Measurements from ENCODE around the gene ZNF560. TPM values are rescaled to one million over a fixed set of nuclear protein-coding genes. Genes with fewer than 3 reads are reported as not detected.

ZNF560 gene
- total and polyA plus RNA-seq, 8 donors: 0.14 TPM; not detected in 7

DNA sequence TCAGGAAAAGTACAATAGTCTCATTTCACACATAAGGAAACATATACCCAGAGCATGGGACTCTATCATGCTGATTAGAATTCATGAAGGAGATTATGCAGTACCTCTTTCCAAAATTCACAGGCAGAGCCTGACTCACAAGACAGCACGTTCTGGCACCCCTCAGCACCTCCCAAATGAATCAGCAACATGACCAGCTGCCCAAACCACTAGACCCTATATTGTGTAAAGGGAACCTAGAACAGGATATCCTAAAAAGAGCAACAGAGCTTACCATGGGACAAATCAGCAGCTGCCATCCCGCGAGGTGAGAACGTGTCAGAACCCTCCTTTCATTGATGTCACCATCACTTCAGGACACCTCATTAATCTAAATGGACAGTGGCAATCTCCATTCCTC, 37.5 kb upstream of the ZNF560 start:
- no peak overlapping the region for H3K4me3 ChIP-seq
- no peak overlapping the region for H3K27ac ChIP-seq
- WGBS, 2 donors: 97 to 98% methylated on average over 4 of the region's 4 CpGs
- no peaks in the 10 kb centered on the region for H3K4me1 ChIP-seq
- TF ChIP-seq, protein P1, sequence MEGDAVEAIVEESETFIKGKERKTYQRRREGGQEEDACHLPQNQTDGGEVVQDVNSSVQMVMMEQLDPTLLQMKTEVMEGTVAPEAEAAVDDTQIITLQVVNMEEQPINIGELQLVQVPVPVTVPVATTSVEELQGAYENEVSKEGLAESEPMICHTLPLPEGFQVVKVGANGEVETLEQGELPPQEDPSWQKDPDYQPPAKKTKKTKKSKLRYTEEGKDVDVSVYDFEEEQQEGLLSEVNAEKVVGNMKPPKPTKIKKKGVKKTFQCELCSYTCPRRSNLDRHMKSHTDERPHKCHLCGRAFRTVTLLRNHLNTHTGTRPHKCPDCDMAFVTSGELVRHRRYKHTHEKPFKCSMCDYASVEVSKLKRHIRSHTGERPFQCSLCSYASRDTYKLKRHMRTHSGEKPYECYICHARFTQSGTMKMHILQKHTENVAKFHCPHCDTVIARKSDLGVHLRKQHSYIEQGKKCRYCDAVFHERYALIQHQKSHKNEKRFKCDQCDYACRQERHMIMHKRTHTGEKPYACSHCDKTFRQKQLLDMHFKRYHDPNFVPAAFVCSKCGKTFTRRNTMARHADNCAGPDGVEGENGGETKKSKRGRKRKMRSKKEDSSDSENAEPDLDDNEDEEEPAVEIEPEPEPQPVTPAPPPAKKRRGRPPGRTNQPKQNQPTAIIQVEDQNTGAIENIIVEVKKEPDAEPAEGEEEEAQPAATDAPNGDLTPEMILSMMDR (IDR thresholded peaks at IDR 0.05): no peak
- intact Hi-C loops (cut with DNase I): no loop called here
- peaks cover 21 to 48% (median 44%) of the 10 kb centered on the region in 3 donors for H3K36me3 ChIP-seq
- ATAC-seq: no peak
- no peak for DNase-seq
- peaks cover 0 to 4% (median 0%) of the 10 kb centered on the region in 4 donors for H3K9me3 ChIP-seq
- no peaks in the 10 kb centered on the region for H3K27me3 ChIP-seq
- no peak for FAIRE-seq

DNA sequence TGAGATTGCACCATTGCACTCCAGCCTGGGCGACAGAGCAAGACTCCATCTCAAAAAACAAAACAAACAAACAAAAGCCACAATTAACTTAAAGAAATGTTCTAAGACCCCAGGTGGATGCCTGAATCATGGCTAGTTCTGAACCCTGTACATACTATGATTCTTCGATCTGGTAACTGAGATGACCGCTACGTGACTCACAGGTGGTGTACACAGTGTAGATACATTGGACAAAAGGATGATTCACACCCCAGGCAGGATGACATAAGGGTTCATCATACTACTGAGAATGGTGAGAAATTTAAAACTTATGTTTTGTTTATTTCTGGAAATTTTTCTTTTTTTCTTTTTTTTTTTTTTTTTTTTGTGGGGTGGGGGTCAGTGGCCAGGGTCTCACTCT, 33.5 kb upstream of the ZNF560 start:
- TF ChIP-seq, protein P1 (IDR thresholded peaks at IDR 0.05): no peak
- Histone ChIP-seq H3K27ac (no peak overlapping the region), H3K27me3 (no peaks in the 10 kb centered on the region), H3K4me3 (no peak overlapping the region), H3K4me1 (no peaks in the 10 kb centered on the region), H3K36me3 (peaks cover 47 to 80% (median 77%) of the 10 kb centered on the region in 3 donors), H3K9me3 (peaks cover 0 to 25% (median 12%) of the 10 kb centered on the region in 4 donors)
- FAIRE-seq (no peak), ATAC-seq (no peak), DNase-seq (no peak)
- intact Hi-C loops (cut with DNase I): no loop called here
- WGBS, 2 donors: 97 to 98% methylated on average over 4 of the region's 4 CpGs

DNA sequence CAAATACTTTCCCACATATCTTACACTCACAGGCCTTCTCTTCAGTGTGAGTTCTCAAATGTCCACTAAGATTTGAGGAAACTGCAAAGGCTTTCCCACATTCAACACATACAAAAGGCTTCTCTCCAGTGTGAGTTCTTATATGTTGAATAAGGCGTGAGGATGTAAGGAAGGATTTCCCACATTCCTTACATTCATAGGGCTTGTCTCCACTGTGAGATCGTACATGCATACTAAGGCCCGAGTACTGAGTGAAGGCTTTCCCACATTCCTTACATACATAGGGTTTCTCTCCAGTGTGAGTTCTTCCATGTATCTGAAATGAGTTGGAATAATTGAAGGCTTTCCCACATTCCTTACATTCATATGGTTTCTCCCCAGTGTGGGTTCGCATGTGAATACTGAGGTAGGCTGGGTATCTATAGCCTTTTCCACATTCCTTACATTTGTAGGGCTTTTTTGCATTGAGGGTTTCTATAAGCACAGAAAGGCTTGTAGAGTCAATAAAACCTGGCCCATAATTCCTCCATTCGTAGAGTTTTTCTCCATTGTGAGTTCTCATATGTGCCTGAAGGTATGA, 30.4 kb upstream of the ZNF560 start:
- TF ChIP-seq, protein P1 (IDR thresholded peaks at IDR 0.05): no peak
- Histone ChIP-seq H3K27me3 (no peaks in the 10 kb centered on the region), H3K4me1 (no peaks in the 10 kb centered on the region), H3K4me3 (no peak overlapping the region), H3K9me3 (peaks cover 0 to 32% (median 15%) of the 10 kb centered on the region in 4 donors), H3K36me3 (peaks cover 47 to 61% (median 61%) of the 10 kb centered on the region in 3 donors), H3K27ac (no peak overlapping the region)
- no peak for ATAC-seq
- FAIRE-seq: no peak
- intact Hi-C loops (cut with DNase I): no loop called here
- 96 to 99% methylated on average over 5 of the region's 5 CpGs for WGBS, 2 donors
- DNase-seq: no peak

DNA sequence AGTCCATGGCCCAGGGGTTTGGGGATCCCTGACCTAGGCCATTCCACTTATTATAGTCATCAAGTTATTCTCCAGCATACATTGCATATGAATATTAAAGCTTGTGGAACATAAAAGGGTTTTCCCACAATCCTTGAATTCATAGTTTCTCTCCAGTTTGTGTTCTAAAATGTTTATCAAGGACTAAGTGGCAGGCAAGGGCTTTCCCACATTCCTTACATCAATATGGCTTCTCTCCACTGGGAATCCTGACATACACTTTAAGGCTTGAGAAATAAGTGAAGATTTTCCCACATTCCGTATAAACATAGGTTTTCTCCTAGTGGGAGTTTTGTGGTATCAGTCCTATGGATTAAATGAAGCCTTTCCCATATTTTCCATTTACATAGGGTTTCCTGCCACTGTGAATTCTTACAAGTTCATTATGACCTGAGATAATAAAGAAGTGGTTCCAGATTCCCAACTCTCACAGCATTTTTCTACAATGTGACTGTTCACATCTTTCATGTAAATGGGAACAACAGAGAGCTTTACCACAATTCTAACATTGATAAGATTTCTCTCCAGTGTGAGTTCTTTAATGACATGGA, 25.6 kb upstream of the ZNF560 start:
- H3K27ac ChIP-seq: no peak overlapping the region
- H3K4me1 ChIP-seq: no peaks in the 10 kb centered on the region
- no peak overlapping the region for H3K4me3 ChIP-seq
- FAIRE-seq (no peak), DNase-seq (no peak), ATAC-seq (no peak)
- H3K9me3 ChIP-seq: peaks cover 0 to 31% (median 13%) of the 10 kb centered on the region in 4 donors
- WGBS, 2 donors: 93 to 95% methylated on average over 1 of the region's 1 CpG
- H3K27me3 ChIP-seq: no peaks in the 10 kb centered on the region
- TF ChIP-seq, protein P1 (IDR thresholded peaks at IDR 0.05): no peak
- H3K36me3 ChIP-seq: peaks cover 11 to 15% (median 13%) of the 10 kb centered on the region in 3 donors
- intact Hi-C loops (cut with DNase I): no loop called here

DNA sequence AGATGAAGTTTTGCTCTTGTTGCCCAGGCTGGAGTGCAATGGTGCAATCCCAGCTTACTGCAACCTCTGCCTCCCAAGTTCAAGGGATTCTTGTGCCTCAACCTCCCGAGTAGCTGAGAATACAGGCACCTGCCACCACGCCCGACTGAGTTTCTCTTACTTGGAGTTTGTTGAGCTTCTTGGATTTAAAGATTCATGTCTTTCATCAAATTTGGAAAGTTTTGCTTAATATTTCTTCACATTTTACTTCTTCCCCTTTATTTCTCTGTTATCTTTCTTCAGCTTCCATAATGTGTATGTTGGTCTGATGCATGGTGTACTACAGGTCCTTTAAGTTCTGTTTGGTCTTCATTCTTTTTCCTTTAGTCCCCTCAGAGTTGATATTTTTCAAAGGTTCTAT, 8.9 kb upstream of the ZNF560 start:
- DNase-seq (no peak), ATAC-seq (no peak), FAIRE-seq (no peak)
- Histone ChIP-seq H3K9me3 (no peaks in the 10 kb centered on the region), H3K4me1 (no peaks in the 10 kb centered on the region), H3K36me3 (no peaks in the 10 kb centered on the region), H3K4me3 (no peak overlapping the region), H3K27ac (no peak overlapping the region), H3K27me3 (no peaks in the 10 kb centered on the region)
- TF ChIP-seq, protein P1 (IDR thresholded peaks at IDR 0.05): no peak
- WGBS, 2 donors: 59 to 77% methylated on average over 3 of the region's 3 CpGs
- intact Hi-C loops (cut with DNase I): no loop called here
